A549 (cell line): ENCODE results near the gene FAM181A. TPM values are rescaled to one million over a fixed set of nuclear protein-coding genes. Genes with fewer than 3 reads are reported as not detected.

Experiments
- ATAC-seq, 2 experiments: fragments of 200-7000 bp in 1 of 2; fragments of >200 bp in 1 of 2; cut with Nextera tagmentation in 1 of 2; cut with Tn5 transposase in 1 of 2; 3 replicates each; pipeline versions ENCODE4 v1.8.0 to v1.9.1; 2018 to 2020; ENCODE audit warnings: mild to moderate bottlenecking in 1 of 2, moderate library complexity in 1 of 2
- CTCF ChIA-PET: fragments of 300-600 bp; sonication (Branson Sonifier 250); formaldehyde crosslinking; extraction: SDS; loops from one replicate; lab custom pipeline; 2021; ENCODE audit warnings: antibody characterized with exemption, inconsistent platforms; lab: Yijun Ruan, JAX
- POLR2A ChIA-PET: fragments of 350-600 bp; formaldehyde crosslinking; extraction: SDS; loops from one replicate; lab custom pipeline; 2021; ENCODE audit warnings: antibody characterized with exemption, inconsistent platforms; lab: Yijun Ruan, JAX
- DNase-seq, 2 experiments: peaks; one replicate each; pipeline versions ENCODE4 v3.0.0 to v3.0.0-alpha.2; 2011 to 2016; ENCODE audit warnings: low read depth in 1 of 2, low spot score in 1 of 2
- FAIRE-seq: peaks from 2 replicates; lab custom pipeline; 2011; peaks lifted over from hg19 to GRCh38; lab: Jason Lieb, UNC
- H3K27ac ChIP-seq, 2 experiments: fragments of >200 bp; sonication (Bioruptor Twin); formaldehyde crosslinking; 3 replicates each; pipeline ENCODE4 v1.5.1; 2016 to 2017
- H3K4me1 ChIP-seq: fragments of >200 bp; sonication (Bioruptor Twin); formaldehyde crosslinking; 3 replicates; pipeline ENCODE4 v1.6.1; 2016
- H3K4me2 ChIP-seq: fragments of >200 bp; sonication (Bioruptor Twin); formaldehyde crosslinking; 3 replicates; pipeline ENCODE4 v1.6.1; 2016
- H3K4me3 ChIP-seq: fragments of >200 bp; sonication (Bioruptor Twin); formaldehyde crosslinking; 3 replicates; pipeline ENCODE4 v1.5.1; 2016
- H3K9me3 ChIP-seq: fragments of >200 bp; sonication (Bioruptor Twin); formaldehyde crosslinking; 3 replicates; pipeline ENCODE4 v1.6.1; 2016
- ATOH8 ChIP-seq: fragments of 250-450 bp; sonication (Bioruptor Pico); IDR thresholded peaks from 2 replicates; pipeline ENCODE4 v1.5.0; 2020; ENCODE audit warnings: low read depth, mild to moderate bottlenecking, moderate library complexity
- BCL3 ChIP-seq: fragments of >200 bp; sonication (Bioruptor Twin); formaldehyde crosslinking; IDR thresholded peaks from 3 replicates; pipeline ENCODE4 v1.6.1; 2016
- CBX2 ChIP-seq: fragments of 200-600 bp; sonication (generic); IDR thresholded peaks from 2 replicates; pipeline ENCODE4 v1.6.1; 2016; ENCODE audit warnings: low read depth, mild to moderate bottlenecking, borderline replicate concordance
- CBX8 ChIP-seq: fragments of 200-600 bp; sonication (generic); IDR thresholded peaks from 2 replicates; pipeline ENCODE4 v1.6.1; 2016
- CEBPB ChIP-seq, 2 experiments: fragments of >200 bp in 1 of 2; sonication (Bioruptor Twin) in 1 of 2; formaldehyde crosslinking in 1 of 2; IDR thresholded peaks; 2 replicates each; pipeline ENCODE4 v1.6.1; 2012 to 2016
- CHD4 ChIP-seq: fragments of 200-600 bp; sonication (generic); IDR thresholded peaks from 2 replicates; pipeline ENCODE4 v1.6.1; 2016; ENCODE audit warnings: antibody characterized with exemption, mild to moderate bottlenecking, borderline replicate concordance
- CTCF ChIP-seq: fragments of >200 bp; sonication (Bioruptor Twin); formaldehyde crosslinking; IDR thresholded peaks from 3 replicates; pipeline ENCODE4 v1.5.1; 2016
- E2F6 ChIP-seq: IDR thresholded peaks from 2 replicates; pipeline ENCODE4 v1.6.1; 2012; ENCODE audit warnings: low read depth, borderline replicate concordance
- EP300 ChIP-seq, 2 experiments: fragments of >200 bp; sonication (Bioruptor Twin); formaldehyde crosslinking; IDR thresholded peaks; 2 replicates in 1 of 2; 3 replicates in 1 of 2; pipeline ENCODE4 v1.6.1; 2016 to 2017
- GATA3 ChIP-seq: IDR thresholded peaks from 2 replicates; pipeline ENCODE4 v1.6.1; 2012; ENCODE audit warnings: borderline replicate concordance
- HES2 ChIP-seq: fragments of >200 bp; sonication (Bioruptor Twin); formaldehyde crosslinking; IDR thresholded peaks from 2 replicates; pipeline ENCODE4 v1.6.1; 2016
- HEYL ChIP-seq: fragments of 250-450 bp; sonication (Bioruptor Pico); IDR thresholded peaks from 2 replicates; pipeline ENCODE4 v1.8.0; 2021; ENCODE audit warnings: mild to moderate bottlenecking, moderate library complexity
- HMGXB4 ChIP-seq: fragments of 250-450 bp; sonication (Bioruptor Pico); IDR thresholded peaks from 2 replicates; pipeline ENCODE4 v1.5.0; 2021; ENCODE audit warnings: mild to moderate bottlenecking, moderate library complexity, borderline replicate concordance
- HOXB5 ChIP-seq: fragments of 250-450 bp; sonication (Bioruptor Pico); IDR thresholded peaks from 2 replicates; pipeline ENCODE4 v1.5.0; 2020; ENCODE audit warnings: mild to moderate bottlenecking, moderate library complexity
- KDM5A ChIP-seq: fragments of 200-600 bp; sonication (generic); IDR thresholded peaks from 2 replicates; pipeline ENCODE4 v1.6.1; 2016; ENCODE audit warnings: antibody characterized with exemption, mild to moderate bottlenecking
- MAFK ChIP-seq: fragments of 450-650 bp; IDR thresholded peaks from 2 replicates; pipeline ENCODE4 v1.6.1; 2014; ENCODE audit not compliant: partially characterized antibody
- MYC ChIP-seq: IDR thresholded peaks from 2 replicates; pipeline ENCODE4 v1.6.1; 2012; ENCODE audit warnings: mild to moderate bottlenecking, inconsistent platforms, low read length, improper control_type of control experiment, borderline replicate concordance
- NFE2L2 ChIP-seq: fragments of 150-350 bp; conservative IDR thresholded peaks from 2 replicates; pipeline ENCODE4 v1.6.1; 2014; ENCODE audit warnings: low read length
- NPAS2 ChIP-seq: fragments of 250-450 bp; sonication (Bioruptor Pico); IDR thresholded peaks from 2 replicates; pipeline ENCODE4 v1.8.0; 2022; ENCODE audit warnings: mild to moderate bottlenecking, moderate library complexity, borderline replicate concordance
- PBX3 ChIP-seq: IDR thresholded peaks from 2 replicates; pipeline ENCODE4 v1.6.1; 2012
- RAD21 ChIP-seq, 2 experiments: fragments of >200 bp in 1 of 2; sonication (Bioruptor Twin) in 1 of 2; formaldehyde crosslinking in 1 of 2; IDR thresholded peaks in 1 of 2; conservative IDR thresholded peaks in 1 of 2; 2 replicates in 1 of 2; 3 replicates in 1 of 2; pipeline ENCODE4 v1.6.1; 2012 to 2018; ENCODE audit warnings: inconsistent platforms in 1 of 2
- RNF2 ChIP-seq: fragments of 200-600 bp; sonication (generic); IDR thresholded peaks from 2 replicates; pipeline ENCODE4 v1.6.1; 2016; ENCODE audit warnings: low read depth, mild to moderate bottlenecking, antibody characterized with exemption, moderate library complexity, borderline replicate concordance
- ZC3H11A ChIP-seq: fragments of 450-650 bp; IDR thresholded peaks from 2 replicates; pipeline ENCODE4 v1.6.1; 2014; ENCODE audit warnings: antibody characterized with exemption, mild to moderate bottlenecking
- ZNF302 ChIP-seq: fragments of 250-450 bp; sonication (Bioruptor Pico); IDR thresholded peaks from 2 replicates; pipeline ENCODE4 v1.9.0; 2021; ENCODE audit warnings: inconsistent platforms, mild to moderate bottlenecking, moderate library complexity
- WGBS: methylation state at CpG from one replicate; pipeline ENCODE4 v1.1.6; 2017; ENCODE audit errors: missing lambda C conversion rate; 5-methylcytosine and 5-hydroxymethylcytosine counted together
- polyA plus RNA-seq, 4 experiments: library from polyadenylated mRNA; depleted of rRNA in 3 of 4; stranded (reverse); fragments of >200 nt; fragmentation: RNase III in 1 of 4; extraction: RNeasy Plus Mini Kit Qiagen cat#74134 plus additional on column Dnase treatment in 1 of 4; gene quantifications; 2 replicates in 3 of 4; 3 replicates in 1 of 4; pipeline ENCODE4 v1.2.3, GENCODE V29; 2011 to 2017

The FAM181A gene
- polyA plus RNA-seq, 2 of the 4 experiments (the other 2 are of a cell fraction) = not detected

GRCh38 chr14:93897476-93897845 is 29.7 kb upstream of the FAM181A start (continued):
- TF ChIP-seq HEYL (CRISPR knock-in tag) (no peak), RAD21 (conservative IDR thresholded peaks at IDR 0.05 in 1 of 2, IDR thresholded peaks at IDR 0.05 in 1 of 2) (no peak), MAFK (no peak), ZC3H11A (no peak)

- POLR2A ChIA-PET = no interaction called here
- no peak for ATAC-seq
- TF ChIP-seq ZC3H11A = no peak
- TF ChIP-seq CBX8 = no peak
- TF ChIP-seq, all 56 proteins: peak for 0
- no peak overlapping the region for H3K4me3 ChIP-seq
- CTCF ChIA-PET = interaction anchor here (1.1 to 3.2 kb wide), 5 partner anchors 10 to 243 kb away, joined by 3 to 14 read pairs (median 4); no protein-coding TSS in a partner anchor
- no peak for FAIRE-seq
- H3K4me1 ChIP-seq = no peaks in the 10 kb centered on the region
- no peaks in the 10 kb centered on the region for H3K9me3 ChIP-seq
- 64% methylated on average over 12 of the region's 15 CpGs for WGBS
- no peak overlapping the region for H3K4me2 ChIP-seq
- no peak overlapping the region for H3K27ac ChIP-seq
- no peak for DNase-seq
These were observed 29.0 kb upstream of the FAM181A start for GRCh38 chr14:93898081-93898611.

- POLR2A ChIA-PET = no interaction called here
- TF ChIP-seq NFE2L2 (no peak), CEBPB (IDR thresholded peaks at IDR 0.05) (no peak), NPAS2 (CRISPR knock-in tag) (no peak), KDM5A (no peak)
- TF ChIP-seq, all 56 proteins: peak for 0
- 56% methylated on average over 5 of the region's 5 CpGs for WGBS
- H3K4me2 ChIP-seq = no peak overlapping the region
- CTCF ChIA-PET = interaction anchor here (1.1 to 3.2 kb wide), 6 partner anchors 9 to 244 kb away, joined by 3 to 14 read pairs (median 4); no protein-coding TSS in a partner anchor
- H3K9me3 ChIP-seq = no peaks in the 10 kb centered on the region
- H3K4me3 ChIP-seq = no peak overlapping the region
- ATAC-seq (no peak; a peak in 1 of 6 replicates), FAIRE-seq (no peak), DNase-seq (no peak)
- H3K4me1 ChIP-seq = no peaks in the 10 kb centered on the region
- H3K27ac ChIP-seq = no peak overlapping the region
These were observed 28.4 kb upstream of the FAM181A start for GRCh38 chr14:93898731-93899130.

- H3K27ac ChIP-seq = no peak overlapping the region
- no peak overlapping the region for H3K4me3 ChIP-seq
- WGBS = 38% methylated on average over 6 of the region's 6 CpGs
- no peaks in the 10 kb centered on the region for H3K9me3 ChIP-seq
- ChIA-PET POLR2A (no interaction called here), CTCF (interaction anchor here (1.0 kb wide), 1 partner anchor 9 kb away, joined by 5 read pairs; no protein-coding TSS in a partner anchor)
- H3K4me2 ChIP-seq = no peak overlapping the region
- FAIRE-seq (no peak), DNase-seq (no peak), ATAC-seq (no peak)
- H3K4me1 ChIP-seq = no peaks in the 10 kb centered on the region
- no peak for TF ChIP-seq E2F6
- TF ChIP-seq HES2 = no peak
- TF ChIP-seq BCL3 = no peak
- TF ChIP-seq HMGXB4 (CRISPR knock-in tag) = no peak
- TF ChIP-seq CBX2 = no peak
- TF ChIP-seq PBX3 = no peak
- no peak for TF ChIP-seq RNF2
- no peak for TF ChIP-seq CBX8
- no peak for TF ChIP-seq EP300 (IDR thresholded peaks at IDR 0.05)
- no peak for TF ChIP-seq CTCF
- TF ChIP-seq HOXB5 (CRISPR knock-in tag) = no peak
- no peak for TF ChIP-seq MYC
- TF ChIP-seq CHD4 = no peak
- TF ChIP-seq GATA3 = no peak
- TF ChIP-seq ZNF302 (CRISPR knock-in tag) = no peak
- no peak for TF ChIP-seq ATOH8 (CRISPR knock-in tag)
These were observed 25.3 kb upstream of the FAM181A start for GRCh38 chr14:93901813-93902212.
